Measurements from ENCODE around the gene MRPL20. TPM values are rescaled to one million over a fixed set of nuclear protein-coding genes. Genes with fewer than 3 reads are reported as not detected.
"Not testable (repeated sequence)": the region's sequence is repeated elsewhere in the genome, so short reads cannot be mapped to it uniquely, and the experiment has no call there.

The MRPL20 gene
- polyA plus RNA-seq, 1 of the 3 experiments (the other 2 are of a cell fraction) = 210 TPM

- H3K27me3 ChIP-seq (ENCODE audit: insufficient read depth); H3K27ac ChIP-seq (ENCODE audit: low read depth in 2 of 2, low read length in 1 of 2); H2AFZ ChIP-seq (ENCODE audit: low read depth); H3K9ac ChIP-seq; H3K9me3 ChIP-seq; DNase-seq; H3K4me3 ChIP-seq (ENCODE audit: low read depth in 2 of 2, low read length in 1 of 2); H3K36me3 ChIP-seq (replicated peaks in 1 of 2; ENCODE audit: control insufficient read depth in 1 of 2, insufficient read depth in 2 of 2, low read length in 1 of 2); H3K4me2 ChIP-seq; H4K20me1 ChIP-seq (ENCODE audit: insufficient read depth); H3K9me2 ChIP-seq; H3K4me1 ChIP-seq (ENCODE audit: control insufficient read depth in 1 of 2, insufficient read depth in 2 of 2, low read depth in 1 of 2, low read length in 1 of 2); H3F3A ChIP-seq (replicated peaks; ENCODE audit: insufficient read depth); POLR2A ChIA-PET: not testable (repeated sequence)
- CTCF ChIA-PET = interaction anchor here (0.9 to 1.6 kb wide), 2 partner anchors 40 to 93 kb away, joined by 4 read pairs; no protein-coding TSS in a partner anchor
- 89% methylated on average over 11 of the region's 11 CpGs for WGBS (ENCODE audit: low lambda C conversion rate)
- H3K79me2 ChIP-seq (ENCODE audit: insufficient read depth) = peaks cover 26% of the 10 kb centered on the region
Measured at GRCh38 chr1:1412311-1412902, 5.3 kb upstream of the MRPL20 start.

- Histone ChIP-seq H3K9me3 (no peaks in the 10 kb centered on the region), H3K4me3 (ENCODE audit: low read depth in 2 of 2, low read length in 1 of 2) (no peak overlapping the region), H4K20me1 (ENCODE audit: insufficient read depth) (no peaks in the 10 kb centered on the region), H2AFZ (ENCODE audit: low read depth) (no peak overlapping the region), H3F3A (replicated peaks; ENCODE audit: insufficient read depth) (peaks cover 10% of the 10 kb centered on the region), H3K79me2 (ENCODE audit: insufficient read depth) (peaks cover 34% of the 10 kb centered on the region), H3K4me2 (no peak overlapping the region), H3K27ac (ENCODE audit: low read depth in 2 of 2, low read length in 1 of 2) (no peak overlapping the region), H3K4me1 (ENCODE audit: control insufficient read depth in 1 of 2, insufficient read depth in 2 of 2, low read depth in 1 of 2, low read length in 1 of 2) (peaks cover 4 to 5% of the 10 kb centered on the region in 2 experiments; a peak in 1 of 4 replicates), H3K9ac (no peak overlapping the region), H3K36me3 (replicated peaks in 1 of 2; ENCODE audit: control insufficient read depth in 1 of 2, insufficient read depth in 2 of 2, low read length in 1 of 2) (peaks cover 0 to 3% of the 10 kb centered on the region in 2 experiments), H3K9me2 (no peaks in the 10 kb centered on the region), H3K27me3 (ENCODE audit: insufficient read depth) (no peaks in the 10 kb centered on the region)
- no peak for TF ChIP-seq GABPA (IDR thresholded peaks at IDR 0.05; ENCODE audit: low read depth)
- 95% methylated on average over 13 of the region's 13 CpGs for WGBS (ENCODE audit: low lambda C conversion rate)
- ChIA-PET POLR2A (interaction anchor here (0.6 kb wide), 1 partner anchor 72 kb away, joined by 3 read pairs; no protein-coding TSS in a partner anchor), CTCF (no interaction called here)
- DNase-seq = no peak
Measured at GRCh38 chr1:1411626-1412025, 4.5 kb upstream of the MRPL20 start.

- POLR2A ChIA-PET; H3K4me2 ChIP-seq; H3K27ac ChIP-seq (ENCODE audit: low read depth in 2 of 2, low read length in 1 of 2); H3K4me3 ChIP-seq (ENCODE audit: low read depth in 2 of 2, low read length in 1 of 2); H3K9me3 ChIP-seq; H3F3A ChIP-seq (replicated peaks; ENCODE audit: insufficient read depth); H2AFZ ChIP-seq (ENCODE audit: low read depth); H3K27me3 ChIP-seq (ENCODE audit: insufficient read depth); H4K20me1 ChIP-seq (ENCODE audit: insufficient read depth); CTCF ChIA-PET; DNase-seq; H3K9ac ChIP-seq; H3K9me2 ChIP-seq: not testable (repeated sequence)
- peaks cover 5 to 13% of the 10 kb centered on the region in 2 experiments for H3K36me3 ChIP-seq (replicated peaks in 1 of 2; ENCODE audit: control insufficient read depth in 1 of 2, insufficient read depth in 2 of 2, low read length in 1 of 2)
- peaks cover 48% of the 10 kb centered on the region for H3K79me2 ChIP-seq (ENCODE audit: insufficient read depth)
- WGBS (ENCODE audit: low lambda C conversion rate) = 84% methylated on average over 8 of the region's 8 CpGs
- H3K4me1 ChIP-seq (ENCODE audit: control insufficient read depth in 1 of 2, insufficient read depth in 2 of 2, low read depth in 1 of 2, low read length in 1 of 2) = peaks cover 11 to 15% of the 10 kb centered on the region in 2 experiments; a peak in 3 of 4 replicates
Measured at GRCh38 chr1:1410238-1410637, 3.1 kb upstream of the MRPL20 start.

- H3K4me1 ChIP-seq (ENCODE audit: control insufficient read depth in 1 of 2, insufficient read depth in 2 of 2, low read depth in 1 of 2, low read length in 1 of 2) = peaks cover 11 to 15% of the 10 kb centered on the region in 2 experiments; a peak in 3 of 4 replicates
- H3K79me2 ChIP-seq (ENCODE audit: insufficient read depth) = peaks cover 64% of the 10 kb centered on the region
- CTCF ChIA-PET = interaction anchor here (1.0 to 3.5 kb wide), 3 partner anchors 9 to 34 kb away, joined by 3 to 14 read pairs (median 14); partner anchors contain the start of genes ANKRD65 and CCNL2
- H3K9me2 ChIP-seq = no peaks in the 10 kb centered on the region
- peak overlapping the region; percentile 74 to 77 for H3K4me3 ChIP-seq (ENCODE audit: low read depth in 2 of 2, low read length in 1 of 2)
- peaks cover 26% of the 10 kb centered on the region for H3F3A ChIP-seq (replicated peaks; ENCODE audit: insufficient read depth)
- H3K27ac ChIP-seq (ENCODE audit: low read depth in 2 of 2, low read length in 1 of 2) = peak overlapping the region; percentile 72 to 77
- peak overlapping the region; percentile 88 for H3K9ac ChIP-seq
- peak overlapping the region; percentile 87 for H3K4me2 ChIP-seq
- H3K27me3 ChIP-seq (ENCODE audit: insufficient read depth) = no peaks in the 10 kb centered on the region
- no peaks in the 10 kb centered on the region for H3K9me3 ChIP-seq
- DNase-seq = no peak
- H3K36me3 ChIP-seq (replicated peaks in 1 of 2; ENCODE audit: control insufficient read depth in 1 of 2, insufficient read depth in 2 of 2, low read length in 1 of 2) = peaks cover 10 to 16% of the 10 kb centered on the region in 2 experiments
- 0 out of 2 replicates have a peak overlapping the region, but pooled peaks have one; percentile 65 for H2AFZ ChIP-seq (ENCODE audit: low read depth)
- no peaks in the 10 kb centered on the region for H4K20me1 ChIP-seq (ENCODE audit: insufficient read depth)
- 24% methylated on average over 18 of the region's 41 CpGs for WGBS (ENCODE audit: low lambda C conversion rate)
- POLR2A ChIA-PET = interaction anchor here (0.6 to 3.3 kb wide), 7 partner anchors 8 to 208 kb away, joined by 3 to 18 read pairs (median 3); partner anchors contain the start of genes AURKAIP1, CCNL2 and MIB2
- TF ChIP-seq NFIC (IDR thresholded peaks at IDR 0.05; ENCODE audit: borderline replicate concordance) (no peak), MEF2A (IDR thresholded peaks at IDR 0.05; ENCODE audit: borderline replicate concordance, low read depth) (no peak), GABPA (IDR thresholded peaks at IDR 0.05; ENCODE audit: low read depth) (no peak), TCF12 (IDR thresholded peaks at IDR 0.05) (no peak), RAD21 (IDR thresholded peaks at IDR 0.05; ENCODE audit: low read length) (no peak), GATA2 (CRISPR knock-in tag; IDR thresholded peaks at IDR 0.05) (no peak), POLR2AphosphoS5 (IDR thresholded peaks at IDR 0.05; ENCODE audit: low read depth, low read length) (no peak), ELF1 (IDR thresholded peaks at IDR 0.05) (no peak)
Measured at GRCh38 chr1:1407636-1408318, 684 bp upstream of the MRPL20 start.

Measured in SK-N-SH (cell line).